ENCODE measurements around the gene FARP1.

DNA sequence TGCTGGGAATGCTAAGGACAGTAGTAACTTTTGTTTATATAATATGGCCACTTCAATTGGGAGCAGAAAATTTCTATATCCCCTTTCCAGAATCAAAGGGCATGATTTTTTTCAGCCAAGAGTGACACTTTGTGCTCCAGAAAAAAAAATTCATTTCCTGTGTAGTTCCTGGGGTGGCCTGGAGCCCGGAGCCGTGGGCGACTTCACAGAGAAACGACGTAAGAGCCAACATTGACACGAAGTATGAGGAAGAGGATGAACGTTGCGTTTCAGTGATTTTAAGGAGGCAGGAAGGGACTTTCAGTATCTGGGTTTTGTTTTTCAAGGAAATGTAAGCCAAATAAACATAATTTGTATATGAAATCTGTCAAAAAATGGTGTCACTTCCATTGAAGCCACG lies 246.4 kb downstream of the FARP1 start:
- TF ChIP-seq POLR2A (IDR thresholded peaks at IDR 0.05) (no peak), POLR2AphosphoS5 (IDR thresholded peaks at IDR 0.05) (no peak)
- TF ChIP-seq, protein P1, sequence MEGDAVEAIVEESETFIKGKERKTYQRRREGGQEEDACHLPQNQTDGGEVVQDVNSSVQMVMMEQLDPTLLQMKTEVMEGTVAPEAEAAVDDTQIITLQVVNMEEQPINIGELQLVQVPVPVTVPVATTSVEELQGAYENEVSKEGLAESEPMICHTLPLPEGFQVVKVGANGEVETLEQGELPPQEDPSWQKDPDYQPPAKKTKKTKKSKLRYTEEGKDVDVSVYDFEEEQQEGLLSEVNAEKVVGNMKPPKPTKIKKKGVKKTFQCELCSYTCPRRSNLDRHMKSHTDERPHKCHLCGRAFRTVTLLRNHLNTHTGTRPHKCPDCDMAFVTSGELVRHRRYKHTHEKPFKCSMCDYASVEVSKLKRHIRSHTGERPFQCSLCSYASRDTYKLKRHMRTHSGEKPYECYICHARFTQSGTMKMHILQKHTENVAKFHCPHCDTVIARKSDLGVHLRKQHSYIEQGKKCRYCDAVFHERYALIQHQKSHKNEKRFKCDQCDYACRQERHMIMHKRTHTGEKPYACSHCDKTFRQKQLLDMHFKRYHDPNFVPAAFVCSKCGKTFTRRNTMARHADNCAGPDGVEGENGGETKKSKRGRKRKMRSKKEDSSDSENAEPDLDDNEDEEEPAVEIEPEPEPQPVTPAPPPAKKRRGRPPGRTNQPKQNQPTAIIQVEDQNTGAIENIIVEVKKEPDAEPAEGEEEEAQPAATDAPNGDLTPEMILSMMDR (IDR thresholded peaks at IDR 0.05), result no peak

All from sigmoid colon (tissue), 4 donors.